GM21576 (cell line): Measurements from ENCODE around the gene SULT1A2.
"Not testable (repeated sequence)": the region's sequence is repeated elsewhere in the genome, so short reads cannot be mapped to it uniquely, and the experiment has no call there.

ENCODE experiments used
- ATAC-seq: cut with Tn5 transposase; IDR thresholded peaks from one replicate; pipeline ENCODE4 v1.9.1; 2021; ENCODE audit warnings: mild to moderate bottlenecking, moderate library complexity; ENCODE audit not compliant: unreplicated experiment

SULT1A2 gene

DNA sequence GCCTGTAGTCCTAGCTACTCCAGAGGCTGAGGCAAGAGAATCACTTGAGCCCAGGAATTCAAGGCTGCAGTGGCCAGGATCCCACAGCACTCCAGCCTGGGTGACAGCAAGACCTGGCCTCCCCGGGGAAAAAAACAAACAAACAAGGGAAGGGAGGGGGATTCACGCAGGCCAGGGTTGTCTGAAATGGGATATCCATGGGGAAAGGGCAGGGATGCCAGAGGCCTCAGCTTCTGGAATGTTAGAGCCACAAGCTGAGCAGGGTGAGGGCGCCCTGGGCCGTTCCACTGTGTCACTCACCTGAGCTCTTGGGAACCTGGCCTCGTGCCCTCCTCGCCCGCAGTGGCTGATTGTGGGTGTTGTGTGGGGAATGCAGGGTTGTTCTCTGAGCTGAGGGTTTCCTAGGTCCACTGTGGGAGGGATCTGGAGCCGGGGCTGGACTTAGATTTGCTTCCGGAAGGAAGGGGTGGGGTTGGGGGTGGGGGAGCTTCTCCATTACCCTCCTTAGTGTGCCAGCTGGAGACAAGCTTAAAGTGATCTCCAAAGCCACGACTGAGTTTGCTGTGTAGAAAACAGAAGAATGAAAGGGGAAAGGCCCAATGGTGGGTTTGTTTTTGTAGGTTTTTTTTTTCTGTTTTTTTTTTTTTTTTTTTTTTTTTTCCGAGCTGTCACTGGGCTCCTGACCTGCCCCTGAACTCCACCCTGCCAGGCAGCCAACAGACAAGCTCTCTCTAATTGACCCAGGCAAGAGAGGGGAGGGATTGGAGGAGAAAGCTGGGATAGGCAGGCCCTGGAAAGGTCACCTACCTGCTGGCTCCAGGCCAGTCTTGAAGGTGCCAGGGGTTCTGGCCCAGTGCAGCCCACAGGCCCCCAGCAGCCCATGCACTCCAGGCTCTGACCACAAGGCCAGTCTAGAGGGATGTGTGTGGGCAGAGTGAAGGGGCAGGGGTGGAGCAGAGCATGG lies 13.1 kb upstream of the SULT1A2 start, which contains the start of gene SULT1A1:
SULT1A1 (minus strand) TSS at position 414 of the 964 bp plus-strand sequence. CDS start 1,189 bp downstream, outside the sequence.
- ATAC-seq: no peak

DNA sequence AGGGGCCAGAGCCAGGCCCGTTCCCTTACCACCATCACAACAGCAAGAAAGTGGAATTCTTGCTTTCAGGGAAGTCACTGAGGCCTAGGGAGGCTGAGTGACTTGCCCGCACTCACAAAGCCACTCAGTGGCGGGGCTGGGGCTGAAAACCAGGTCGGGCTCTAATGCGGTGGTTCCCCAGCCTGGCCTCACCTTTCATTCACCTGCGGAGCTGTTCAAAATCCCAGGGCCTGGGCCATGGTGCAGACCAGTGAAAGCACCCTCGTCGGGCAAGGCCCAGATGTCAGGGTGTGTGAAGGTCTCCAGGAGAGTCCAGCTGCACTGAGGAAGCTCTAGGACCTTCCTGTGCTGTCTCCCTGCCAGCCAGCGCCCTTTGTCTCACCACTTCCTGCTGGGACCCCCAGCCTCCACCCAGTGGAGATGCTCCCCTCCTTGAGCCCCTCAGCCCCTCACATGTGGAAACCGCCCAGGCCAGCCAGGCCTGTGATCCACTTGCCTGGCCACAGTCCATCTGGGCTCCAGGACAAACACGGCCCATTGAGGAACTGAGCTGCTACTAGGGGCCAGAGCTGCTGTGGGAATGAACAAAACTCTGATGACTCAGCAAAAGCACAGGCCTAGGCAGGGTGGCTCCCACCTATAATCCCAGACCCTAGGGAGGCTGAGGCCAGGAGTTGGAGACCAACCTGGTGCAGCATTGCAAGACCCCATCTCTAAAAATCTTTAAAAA lies 12.2 kb upstream of the SULT1A2 start:
- not testable (repeated sequence) for ATAC-seq

DNA sequence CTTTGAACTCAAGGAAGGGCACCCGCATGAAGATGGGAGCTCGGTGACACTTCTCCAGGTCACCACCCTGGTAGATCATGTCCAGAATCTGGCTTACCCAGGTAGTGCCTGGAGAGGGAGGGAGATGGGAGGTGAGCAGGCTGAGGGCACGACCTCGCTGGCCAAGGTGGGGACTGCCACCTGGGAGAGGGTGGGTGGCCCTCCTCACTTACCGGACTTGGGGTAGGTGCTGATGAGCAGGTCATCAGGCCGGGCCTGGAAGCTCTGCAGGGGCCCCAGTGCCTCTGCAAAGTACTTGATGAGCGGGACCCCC lies 11.6 kb upstream of the SULT1A2 start:
- not testable (repeated sequence) for ATAC-seq

DNA sequence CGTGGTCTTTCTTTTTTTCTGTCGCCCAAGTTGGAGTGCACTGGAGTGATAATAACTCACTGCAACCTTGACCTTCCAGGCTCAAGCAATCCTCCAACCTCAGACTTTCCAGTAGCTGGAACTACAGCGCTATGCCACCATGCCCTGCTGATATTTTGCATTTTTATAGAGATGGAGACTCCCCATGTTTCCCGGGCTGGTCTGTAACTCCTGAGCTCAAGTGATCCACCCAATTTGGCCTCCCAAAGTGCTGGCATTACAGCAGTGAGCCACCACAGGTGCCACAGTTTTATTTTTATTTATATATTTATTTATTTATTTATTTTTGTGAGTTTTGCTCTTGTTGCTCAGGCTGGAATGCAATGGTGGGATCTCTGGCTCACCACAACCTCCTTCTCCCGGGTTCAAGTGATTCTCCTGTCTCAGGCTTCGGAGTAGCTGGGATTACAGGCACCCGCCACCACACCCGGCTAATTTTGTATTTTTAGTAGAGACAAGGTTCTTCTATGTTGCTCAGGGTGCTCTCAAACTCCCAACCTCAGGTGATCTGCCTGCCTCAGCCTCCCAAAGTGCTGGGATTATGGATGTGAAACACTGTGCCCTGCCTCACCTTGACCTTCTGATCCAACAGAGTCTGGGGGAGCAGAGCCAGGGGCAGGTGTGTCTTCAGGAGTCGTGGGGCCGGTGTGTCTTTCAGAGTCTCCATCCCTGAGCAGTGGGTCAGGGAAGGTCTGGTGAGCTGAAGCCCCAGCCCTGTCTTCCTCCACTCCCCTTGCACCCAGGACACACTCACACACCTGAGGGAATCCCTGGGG lies 11.0 kb upstream of the SULT1A2 start:
- ATAC-seq: not testable (repeated sequence)

DNA sequence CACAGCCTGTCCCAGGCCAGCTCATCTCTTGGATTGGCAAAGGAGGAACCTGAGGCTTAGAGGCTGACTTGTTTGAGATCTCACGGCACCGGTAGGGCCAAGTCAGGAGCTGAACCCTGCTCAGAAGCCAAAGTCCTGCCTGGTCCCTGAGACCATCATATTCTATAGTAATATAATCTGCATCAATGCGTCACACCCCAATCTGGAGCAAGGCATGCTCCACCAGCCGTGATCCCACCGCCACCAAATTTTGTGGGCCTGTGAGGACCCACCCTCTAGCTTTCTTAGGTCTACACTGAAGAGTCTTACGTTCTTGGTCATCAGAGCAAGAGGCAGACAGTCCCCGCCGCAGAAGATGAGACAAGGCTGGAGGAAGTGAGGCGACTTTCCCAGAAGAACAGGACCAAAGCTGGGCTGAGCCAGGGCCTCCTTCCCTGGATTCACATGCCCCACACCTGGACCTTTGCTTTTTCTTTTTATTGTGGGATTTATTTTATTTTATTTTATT lies 10.3 kb upstream of the SULT1A2 start:
- ATAC-seq: no peak

DNA sequence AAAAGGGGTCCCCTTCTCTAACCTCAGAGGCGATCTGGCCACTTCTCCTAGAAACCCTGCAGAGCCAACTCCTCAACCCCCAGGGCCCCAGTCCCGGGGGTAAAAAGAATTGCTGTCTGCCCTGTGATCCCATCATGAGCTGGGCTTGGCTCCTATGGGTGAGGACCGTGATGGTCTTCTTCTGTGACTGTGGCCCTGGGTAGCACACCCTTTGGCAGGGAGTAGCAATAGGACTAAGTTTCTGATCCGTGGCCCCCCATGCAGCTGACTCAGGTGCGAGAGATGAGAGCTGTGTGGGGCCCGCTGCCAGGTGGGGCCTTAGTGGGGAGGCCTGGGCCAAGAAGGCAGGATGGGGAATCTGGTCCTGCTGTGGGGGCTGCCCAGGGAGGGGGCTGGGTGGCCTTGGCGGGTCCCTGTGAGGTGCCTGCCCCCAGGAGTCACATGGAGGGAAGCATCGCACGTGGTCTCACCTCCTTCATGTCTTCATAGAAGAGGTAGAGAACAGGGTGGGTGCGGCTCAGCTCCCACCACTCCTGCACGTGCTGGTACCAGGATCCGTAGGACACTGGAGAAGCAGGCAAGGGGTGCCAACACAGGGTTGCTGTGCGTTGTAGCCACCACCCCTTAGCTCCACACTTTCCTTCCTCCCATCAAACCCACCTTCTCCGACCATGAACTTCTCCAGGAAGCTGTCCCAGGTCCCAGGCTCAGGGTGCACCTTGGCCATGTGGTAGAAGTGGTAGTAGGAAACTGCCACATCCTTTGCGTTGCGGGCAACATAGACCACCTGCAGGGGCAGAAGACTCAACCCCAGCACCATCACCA lies 9.7 kb upstream of the SULT1A2 start:
- ATAC-seq: no peak

- no peak for ATAC-seq
Measured at GRCh38 chr16:28604186-28604565, 7.3 kb upstream of the SULT1A2 start.

DNA sequence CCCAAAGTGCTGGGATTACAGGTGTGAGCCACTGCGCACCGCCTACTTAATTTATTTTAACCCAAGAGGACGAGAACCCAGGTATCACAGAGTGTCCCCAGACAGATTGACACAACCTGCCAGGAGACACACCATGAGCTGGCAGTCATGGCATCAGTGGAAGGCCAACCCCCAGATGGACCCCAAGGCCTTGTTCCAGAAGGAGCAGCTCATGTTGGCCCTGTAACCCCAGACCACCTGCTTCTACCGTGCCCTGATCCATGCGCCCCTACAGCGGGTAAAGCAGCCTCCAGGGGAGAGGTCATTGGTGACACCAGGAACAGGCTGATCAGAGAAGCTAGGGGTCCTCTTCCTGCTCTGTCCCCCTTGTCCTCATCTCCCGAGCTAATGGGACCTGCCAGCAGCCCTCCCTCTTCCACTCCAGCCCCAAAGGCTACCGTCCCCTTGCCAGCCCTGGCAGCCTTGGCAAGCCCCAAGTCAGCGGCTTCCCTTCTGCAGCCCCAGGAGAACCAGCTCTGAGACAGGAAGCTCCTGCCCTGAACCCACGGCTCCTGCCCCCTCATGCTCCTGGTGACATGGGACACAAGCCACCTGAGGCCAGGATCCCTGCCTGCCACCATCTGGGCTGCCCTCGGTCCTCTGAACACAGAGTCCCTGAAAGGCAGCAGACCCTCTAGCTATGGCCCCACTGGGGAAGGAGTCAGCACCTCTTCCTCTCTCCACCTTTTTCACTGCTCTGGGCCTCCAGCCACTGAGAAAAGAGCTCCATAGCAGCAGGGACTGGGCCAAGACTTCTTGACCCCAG lies 6.7 kb upstream of the SULT1A2 start:
- no peak for ATAC-seq

DNA sequence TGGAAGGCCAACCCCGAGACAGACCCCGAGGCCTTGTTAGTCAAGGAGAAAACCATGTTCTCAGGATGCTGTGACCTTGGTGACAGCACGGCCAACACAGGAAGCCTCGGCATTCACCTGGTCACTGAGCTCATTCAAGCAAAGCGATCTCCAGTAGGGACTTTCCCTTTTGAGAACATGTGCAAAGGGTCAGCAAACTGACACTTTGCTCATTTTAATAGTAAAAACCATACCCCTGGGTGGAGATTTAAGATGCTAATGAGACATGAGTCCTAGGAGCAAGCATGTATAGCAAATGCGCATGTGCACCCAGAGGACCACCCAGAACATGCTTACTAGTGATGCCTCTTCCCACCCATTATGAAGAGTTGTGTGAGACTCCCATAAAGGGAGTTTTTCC lies 5.7 kb upstream of the SULT1A2 start:
- no peak for ATAC-seq

- ATAC-seq: not testable (repeated sequence)
Measured at GRCh38 chr16:28602062-28602461, 5.2 kb upstream of the SULT1A2 start.

GRCh38 chr16:28601589-28601988 lies 4.7 kb upstream of the SULT1A2 start:
- ATAC-seq: not testable (repeated sequence)

- ATAC-seq: not testable (repeated sequence)
Measured at GRCh38 chr16:28600965-28601364, 4.1 kb upstream of the SULT1A2 start.

- peak; percentile 68 for ATAC-seq
Measured at GRCh38 chr16:28599377-28600285, 2.8 kb upstream of the SULT1A2 start.

DNA sequence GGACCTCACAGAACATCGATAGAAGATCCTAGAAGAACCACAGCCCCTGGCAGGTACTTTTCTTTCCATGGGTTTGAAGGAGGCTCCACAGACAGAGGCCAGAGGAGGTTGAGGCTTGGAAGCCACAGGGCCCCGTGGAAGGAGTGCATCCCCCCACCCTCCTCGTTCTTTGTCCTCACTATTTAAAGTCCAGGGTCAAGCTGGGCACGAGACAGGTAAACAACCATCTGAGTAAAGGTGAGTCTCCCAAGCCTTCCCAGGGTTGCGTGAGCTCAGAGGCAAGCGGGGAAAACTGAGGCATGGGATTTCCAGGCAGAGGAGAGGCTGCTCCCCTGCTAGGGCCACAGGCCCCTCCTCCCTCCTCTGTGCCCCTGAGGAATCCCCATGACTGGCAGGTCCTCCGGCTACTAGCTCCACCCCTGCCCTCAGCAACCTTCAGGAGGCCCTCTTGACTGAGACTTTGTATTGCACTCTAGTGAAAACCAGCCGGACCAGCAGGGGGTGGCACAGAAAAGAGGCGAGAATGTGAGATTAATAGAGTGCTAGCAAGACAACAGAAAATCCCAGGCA lies 927 bp upstream of the SULT1A2 start:
- no peak for ATAC-seq

DNA sequence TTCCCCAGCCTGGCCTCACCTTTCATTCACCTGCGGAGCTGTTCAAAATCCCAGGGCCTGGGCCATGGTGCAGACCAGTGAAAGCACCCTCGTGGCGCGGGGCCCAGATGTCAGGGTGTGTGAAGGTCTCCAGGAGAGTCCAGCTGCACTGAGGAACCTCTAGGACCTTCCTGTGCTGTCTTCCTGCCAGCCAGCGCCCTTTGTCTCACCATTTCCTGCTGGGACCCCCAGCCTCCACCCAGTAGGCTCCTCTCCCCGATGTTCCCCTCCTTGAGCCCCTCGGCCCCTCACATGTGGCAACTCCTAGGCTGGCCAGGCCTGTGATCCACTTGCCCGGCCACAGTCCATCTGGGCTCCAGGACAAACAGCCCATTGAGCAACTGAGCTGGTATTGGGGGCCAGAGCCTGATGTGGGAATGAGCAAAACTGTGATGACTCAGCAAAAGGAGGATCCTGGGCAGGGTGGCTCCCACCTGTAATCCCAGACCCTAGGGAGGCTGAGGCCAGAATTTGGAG lies 677 bp downstream of the SULT1A2 start:
- no peak for ATAC-seq

GRCh38 chr16:28595451-28595850 lies 1.4 kb downstream of the SULT1A2 start:
- ATAC-seq: not testable (repeated sequence)

DNA sequence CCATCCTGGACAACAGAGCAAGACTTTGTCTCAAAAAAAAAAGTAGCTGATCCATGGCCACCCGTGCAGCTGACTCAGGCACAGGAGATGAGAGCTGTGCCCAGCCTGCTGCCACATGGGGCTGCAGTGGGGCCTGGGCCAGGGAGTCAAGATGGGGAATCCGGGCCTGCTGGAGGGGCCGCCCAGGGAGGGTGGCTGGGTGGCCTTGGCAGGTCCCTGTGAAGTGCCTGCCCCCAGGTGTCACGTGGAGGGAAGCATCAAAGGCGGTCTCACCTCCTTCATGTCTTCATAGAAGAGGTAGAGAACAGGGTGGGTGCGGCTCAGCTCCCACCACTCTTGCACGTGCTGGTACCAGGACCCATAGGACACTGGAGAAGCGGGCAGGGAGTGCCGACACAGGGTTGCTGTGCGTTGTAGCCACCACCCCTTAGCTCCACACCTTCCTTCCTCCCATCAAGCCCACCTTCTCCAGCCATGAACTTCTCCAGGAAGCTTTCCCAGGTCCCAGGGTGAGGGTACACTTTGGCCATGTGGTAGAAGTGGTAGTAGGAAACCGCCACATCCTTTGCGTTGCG lies 3.8 kb downstream of the SULT1A2 start:
- no peak for ATAC-seq
